T47D (cell line): ENCODE data around the gene PARVG.

Experiments used
- DNase-seq, 2 experiments: peaks; one replicate each; pipeline versions ENCODE4 v3.0.0 to v3.0.0-alpha.2; 2011 to 2012; ENCODE audit warnings: low read depth in 1 of 2, low spot score in 1 of 2
- JUND ChIP-seq: IDR thresholded peaks from 2 replicates; pipeline ENCODE4 v1.6.1; 2012; ENCODE audit warnings: low read depth
- in situ Hi-C: cut with HindIII; loops from 2 replicates; pipeline ENCODE4 v1.10.0; 2016; ENCODE audit warnings: low sequenced_read_pairs, low pct_unique_long_range_greater_than_20kb

The PARVG gene

DNA sequence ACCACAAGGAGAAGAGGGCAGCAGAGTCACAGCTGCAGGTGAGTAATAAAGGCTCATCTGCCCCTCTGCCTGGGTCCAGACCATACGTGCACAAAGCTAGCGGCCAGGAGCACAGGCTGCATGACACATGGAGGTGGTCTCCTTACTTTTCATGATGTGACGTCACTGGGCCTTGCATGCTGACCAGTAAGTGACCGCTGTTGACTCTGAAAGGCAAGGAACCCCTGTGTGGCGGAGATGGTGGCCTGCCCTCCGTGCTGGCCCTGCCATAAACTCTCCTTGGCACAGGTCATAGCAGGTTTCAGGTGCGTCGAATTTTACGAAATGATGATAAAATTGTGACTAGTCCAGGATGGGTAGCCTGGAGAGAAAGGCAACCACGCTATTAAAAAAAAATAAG lies 7.6 kb upstream of the PARVG start:
- TF ChIP-seq JUND, result no peak
- DNase-seq, result no peak
- in situ Hi-C loops, result no loop called here

DNA sequence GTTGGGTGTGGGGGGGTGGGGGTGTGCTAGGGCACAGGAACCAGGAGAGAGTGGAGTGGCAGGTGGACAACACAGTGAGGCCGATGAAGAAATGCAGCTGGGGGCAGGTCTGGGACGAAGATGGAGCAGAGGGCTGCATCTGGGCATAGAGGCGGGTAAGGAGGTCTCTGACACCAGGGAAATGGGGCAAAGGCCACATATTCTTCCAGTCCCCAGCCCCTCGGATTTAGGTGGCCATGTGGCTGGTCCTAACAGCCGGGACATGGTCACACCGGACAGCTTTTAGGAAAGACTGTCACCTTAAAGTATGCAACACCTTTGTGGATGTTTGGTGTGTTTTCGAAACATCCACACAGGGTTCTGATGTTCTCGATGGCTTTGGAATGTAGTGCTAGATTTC lies 5.0 kb upstream of the PARVG start:
- DNase-seq, result no peak
- TF ChIP-seq JUND, result no peak
- in situ Hi-C loops, result no loop called here

DNA sequence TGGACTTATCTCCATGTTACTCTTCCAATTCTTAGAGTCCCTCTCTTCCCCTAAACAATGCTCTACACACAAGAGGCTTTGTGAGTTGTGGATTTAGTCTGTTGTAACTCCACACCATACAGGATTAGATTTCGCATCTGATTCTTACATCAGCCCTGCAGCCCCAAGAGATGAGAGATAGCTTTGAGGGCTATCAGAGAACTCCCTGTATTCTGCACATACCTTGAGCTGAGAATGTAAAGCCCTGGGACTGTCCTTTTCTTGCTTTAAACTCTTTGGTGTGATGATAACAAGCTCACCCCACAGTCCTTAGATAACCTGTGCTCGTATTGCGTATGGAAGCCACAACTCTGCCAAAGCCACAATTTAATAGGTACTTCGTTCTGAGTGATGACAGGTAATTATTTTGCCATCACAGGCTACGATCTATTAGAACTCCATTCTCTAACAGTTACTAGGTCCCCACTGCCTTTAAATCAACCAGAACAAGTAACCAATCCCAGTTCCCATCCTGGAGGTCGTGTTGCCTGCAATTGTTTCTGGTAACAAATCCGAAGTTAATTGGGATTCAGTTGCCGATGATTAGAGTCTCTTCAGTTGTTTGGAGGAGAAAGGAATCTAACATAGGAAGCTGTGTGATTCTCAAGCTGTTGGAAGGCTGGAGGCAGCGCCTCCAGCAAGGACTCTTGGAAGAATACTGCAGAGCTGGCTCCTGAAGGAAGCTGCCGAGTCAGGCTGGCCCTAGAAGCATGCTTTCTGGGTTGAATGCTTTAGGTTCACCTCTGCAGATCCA lies 1.3 kb upstream of the PARVG start:
- in situ Hi-C loops, result no loop called here
- DNase-seq, result no peak
- no peak for TF ChIP-seq JUND

DNA sequence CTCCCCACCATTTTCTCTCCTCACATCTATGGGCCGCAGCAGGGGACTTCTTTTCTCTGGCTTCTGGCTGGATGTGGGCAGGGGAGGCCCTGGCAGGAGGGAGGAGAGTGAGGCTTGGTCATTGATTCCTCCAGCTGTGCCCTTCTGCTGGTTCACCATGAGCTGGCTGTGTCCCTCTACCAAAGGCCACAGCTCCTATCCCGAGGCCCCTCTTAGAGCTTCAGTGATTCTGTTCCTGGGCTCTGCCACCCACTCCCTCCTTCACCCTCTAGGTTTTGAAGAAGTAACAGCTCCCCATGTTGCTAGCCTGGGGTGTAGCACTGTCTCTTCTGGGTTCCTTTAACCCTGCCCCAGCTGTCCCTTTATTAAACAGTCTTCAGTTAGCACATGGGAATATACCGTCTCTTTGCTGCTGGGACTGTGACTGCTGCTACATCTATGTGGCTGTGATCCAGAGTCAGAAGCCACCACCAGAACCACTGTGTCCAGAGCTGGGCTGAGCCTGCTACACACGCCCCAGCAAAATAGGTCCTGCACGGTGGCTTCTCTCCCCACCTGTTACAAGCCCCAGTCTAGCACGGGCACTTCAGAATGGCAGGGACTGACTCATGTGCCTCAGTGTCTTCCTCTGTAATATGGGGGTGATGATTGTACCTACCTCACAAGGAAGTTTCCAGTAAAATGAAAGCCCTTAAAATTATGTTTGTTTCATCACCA lies 578 bp upstream of the PARVG start:
- no peak for TF ChIP-seq JUND
- in situ Hi-C loops, result no loop called here
- DNase-seq, result no peak

DNA sequence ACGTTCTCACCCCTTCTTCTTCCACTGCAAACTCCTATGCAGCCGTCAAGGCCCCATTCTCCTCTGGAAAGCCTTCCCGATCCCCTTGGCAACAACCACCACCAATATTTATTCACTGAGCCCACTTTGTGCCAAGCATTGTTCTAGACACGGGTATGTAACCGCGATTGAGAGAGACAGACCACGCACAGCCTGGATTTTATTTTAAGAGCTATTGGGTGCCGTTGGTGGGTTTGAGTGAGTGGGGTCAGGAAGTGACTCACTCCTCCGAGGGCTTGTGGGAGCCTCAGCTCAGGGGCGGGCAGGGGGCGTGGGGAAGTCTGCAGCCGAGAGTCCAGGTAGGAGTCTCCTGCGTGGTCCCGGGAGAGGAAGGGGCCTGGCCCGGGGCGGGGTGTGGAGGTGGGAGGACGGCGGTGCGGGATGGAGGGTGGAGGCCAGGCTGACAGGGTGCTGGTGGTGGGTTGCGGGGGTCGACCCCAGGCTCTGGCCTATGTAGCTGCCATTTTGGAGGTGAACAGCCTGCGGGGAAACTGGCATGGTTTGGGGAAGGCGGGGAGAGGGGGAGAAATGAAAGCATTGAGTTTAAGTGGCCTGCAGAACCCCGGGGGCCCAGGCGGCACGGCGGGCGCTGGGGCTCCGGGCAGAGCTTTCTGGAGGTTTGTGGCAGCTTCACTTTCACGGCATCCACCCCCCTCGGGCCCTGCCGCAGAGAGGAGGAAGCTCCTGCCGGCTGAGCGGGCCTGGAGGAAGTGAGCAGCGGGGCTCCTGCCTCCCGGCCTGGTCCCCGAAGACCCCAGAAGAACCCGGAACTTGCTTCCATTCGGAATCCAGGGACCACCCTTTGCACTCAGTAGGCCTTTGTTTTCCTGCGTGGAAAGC lies 547 bp downstream of the PARVG start:
- TF ChIP-seq JUND, result no peak
- no peak for DNase-seq
- in situ Hi-C loops, result no loop called here

DNA sequence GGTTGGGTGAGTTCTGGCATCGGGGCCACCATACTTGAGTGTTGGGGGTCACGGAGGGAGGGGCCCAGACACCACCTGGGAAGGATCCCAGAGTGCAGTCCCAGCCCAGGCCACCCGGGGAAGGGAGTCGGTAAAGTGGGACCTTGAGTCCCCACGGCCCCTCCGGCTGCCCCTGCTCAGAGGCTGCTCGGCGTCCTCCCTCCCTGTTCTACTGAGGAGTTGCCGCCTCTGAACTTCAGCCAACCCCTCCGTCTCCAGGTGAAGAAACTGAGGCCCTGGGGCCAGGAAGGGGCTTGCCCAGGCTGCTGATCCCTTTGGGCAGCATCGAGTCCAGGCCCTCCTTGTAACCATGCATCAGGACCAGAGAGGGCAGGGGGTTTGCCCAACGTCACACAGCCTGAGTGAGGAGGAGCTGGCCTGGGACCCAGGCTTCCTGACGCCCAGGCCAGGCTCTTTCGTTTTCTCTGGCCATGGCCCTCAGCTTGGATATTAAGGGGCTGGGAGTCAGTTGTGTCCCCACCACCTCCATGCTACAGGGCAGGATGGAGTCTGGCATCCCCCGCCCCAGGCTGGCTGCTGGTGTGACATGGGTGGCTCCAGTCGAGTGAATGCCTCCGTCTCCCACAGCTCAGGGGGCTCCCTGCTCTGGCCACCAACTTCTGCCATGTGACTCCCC lies 1.3 kb downstream of the PARVG start:
- DNase-seq, result no peak
- no peak for TF ChIP-seq JUND
- in situ Hi-C loops, result no loop called here

DNA sequence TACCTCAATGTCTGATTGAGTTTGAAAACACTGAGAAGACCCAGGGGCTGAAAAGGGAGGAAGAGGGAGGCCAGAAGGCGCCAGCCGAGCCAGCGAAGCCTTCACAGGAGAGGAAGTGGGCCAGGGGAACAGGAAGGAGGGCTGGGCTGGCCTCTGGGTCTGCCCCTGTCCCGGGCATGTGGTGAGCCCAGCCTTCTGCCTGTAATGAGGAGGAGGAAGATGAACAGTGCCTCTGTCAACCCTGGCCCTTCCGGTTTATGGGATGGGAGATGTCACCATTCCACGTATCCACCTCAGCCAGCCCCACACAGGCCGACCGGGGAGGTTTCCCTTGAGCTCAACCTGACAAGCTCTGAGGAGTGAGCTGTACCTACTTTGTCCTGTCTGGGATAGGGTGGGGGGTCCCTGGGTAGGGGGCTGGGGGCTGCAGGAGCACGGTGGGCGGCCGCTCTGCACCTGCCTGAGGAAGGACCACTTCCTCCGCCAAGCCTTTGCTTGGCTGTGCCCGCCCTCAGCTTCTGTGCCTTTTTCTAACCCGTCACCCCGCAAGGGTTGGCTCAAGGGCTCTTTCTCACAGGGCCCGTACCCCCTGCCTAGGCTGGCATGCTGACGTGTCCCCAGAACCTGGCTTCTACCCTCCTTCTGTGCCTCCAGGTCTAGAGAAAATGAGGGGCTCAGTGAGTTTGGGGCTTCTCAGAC lies 2.0 kb downstream of the PARVG start:
- no peak for TF ChIP-seq JUND
- no peak for DNase-seq
- in situ Hi-C loops, result no loop called here

DNA sequence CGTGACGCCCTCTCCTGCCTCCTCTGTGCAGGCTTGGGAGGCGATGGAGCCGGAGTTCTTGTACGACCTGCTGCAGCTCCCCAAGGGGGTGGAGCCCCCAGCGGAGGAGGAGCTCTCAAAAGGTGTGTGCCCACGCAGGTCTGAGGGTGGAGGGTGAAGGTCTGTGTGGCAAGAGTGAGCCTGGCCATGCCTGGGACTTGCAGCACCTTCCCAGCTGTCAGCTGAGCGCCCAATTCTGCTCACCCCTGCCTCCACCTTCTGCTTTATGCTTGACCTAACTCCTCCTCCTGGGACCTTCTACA lies 2.5 kb downstream of the PARVG start:
- TF ChIP-seq JUND, result no peak
- in situ Hi-C loops, result no loop called here
- no peak for DNase-seq

DNA sequence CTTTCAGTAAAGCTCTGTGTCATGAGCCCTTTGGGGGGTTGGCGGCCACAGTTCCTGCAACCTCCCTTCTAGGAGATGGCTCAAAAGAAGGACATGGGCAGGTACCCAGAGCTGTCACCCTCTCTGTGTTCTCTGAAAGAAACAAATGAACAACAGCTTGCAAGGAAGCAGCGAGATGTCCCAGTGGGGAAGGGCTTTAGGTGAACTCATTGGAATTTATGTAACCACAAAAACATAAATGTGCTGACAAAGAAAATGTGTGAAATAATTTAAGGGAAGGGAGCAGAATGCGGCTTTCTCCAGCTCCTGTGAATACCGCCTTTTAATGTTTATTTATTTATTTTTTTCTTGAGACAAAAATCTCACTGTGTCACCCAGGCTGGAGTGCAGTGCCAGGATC lies 3.3 kb downstream of the PARVG start:
- in situ Hi-C loops, result no loop called here

DNA sequence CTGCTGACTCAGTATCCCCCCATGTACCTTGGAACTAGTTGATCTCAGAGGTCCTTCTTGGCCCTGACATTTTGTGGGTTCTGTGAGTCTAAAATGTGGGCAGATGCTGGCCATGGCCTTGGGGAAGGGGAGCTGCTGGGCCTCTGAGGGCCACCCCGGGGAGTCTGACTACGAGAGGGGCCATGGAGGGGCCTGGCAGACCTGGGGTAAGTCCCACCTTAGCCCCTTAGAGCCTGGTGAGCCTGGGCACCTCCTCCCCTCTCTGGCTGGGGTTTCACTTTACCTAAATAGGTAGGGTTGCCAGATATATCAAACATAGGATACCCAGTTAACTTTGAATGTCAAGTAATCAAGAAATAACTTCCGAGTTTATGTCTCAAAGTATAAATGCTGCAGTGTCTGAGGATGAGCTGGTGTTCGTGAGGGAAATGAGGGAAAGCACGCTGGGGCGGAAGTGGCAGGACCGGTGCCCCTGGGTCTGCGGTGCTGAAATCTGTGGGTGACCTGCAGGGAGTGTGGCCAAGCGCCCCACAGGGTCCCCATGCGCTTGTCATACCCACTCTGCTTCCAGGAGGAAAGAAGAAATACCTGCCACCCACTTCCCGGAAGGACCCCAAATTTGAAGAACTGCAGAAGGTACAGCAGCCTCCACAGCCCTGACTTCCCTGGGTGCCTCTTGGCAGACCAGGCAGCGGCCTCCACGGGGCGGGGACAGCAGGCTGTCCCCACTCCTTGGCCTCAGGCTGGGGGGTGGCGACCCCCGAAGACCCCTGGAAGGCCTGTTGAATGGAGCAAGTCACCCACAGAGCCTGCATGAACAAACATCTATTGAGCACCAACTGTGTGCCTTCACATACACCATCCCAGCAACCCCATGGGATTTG lies 4.8 kb downstream of the PARVG start:
- no peak for TF ChIP-seq JUND
- in situ Hi-C loops, result no loop called here
- no peak for DNase-seq

More for the DNA sequence above, 3.3 kb downstream of the PARVG start:
- no peak for DNase-seq
- TF ChIP-seq JUND, result no peak

DNA sequence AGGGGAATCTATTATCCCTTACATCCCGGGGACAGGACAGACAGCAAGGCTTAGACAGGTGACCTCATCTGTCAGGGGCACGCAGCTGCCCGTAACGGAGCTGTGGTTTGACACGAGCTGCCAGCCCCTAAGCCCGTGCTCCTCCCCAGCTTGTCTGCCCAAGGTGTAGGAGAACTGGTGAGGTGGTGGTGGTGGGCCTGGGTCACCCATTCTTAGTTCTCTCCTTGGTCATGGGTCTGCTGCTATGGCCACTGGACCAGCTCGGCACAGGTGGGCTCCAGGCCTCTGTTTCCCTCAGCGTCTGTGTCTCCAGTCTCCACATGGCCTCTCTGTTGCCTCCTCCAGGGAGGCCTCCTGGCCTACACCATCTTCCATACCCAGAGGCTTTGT lies 5.4 kb downstream of the PARVG start:
- in situ Hi-C loops, result no loop called here
- DNase-seq, result no peak
- no peak for TF ChIP-seq JUND

DNA sequence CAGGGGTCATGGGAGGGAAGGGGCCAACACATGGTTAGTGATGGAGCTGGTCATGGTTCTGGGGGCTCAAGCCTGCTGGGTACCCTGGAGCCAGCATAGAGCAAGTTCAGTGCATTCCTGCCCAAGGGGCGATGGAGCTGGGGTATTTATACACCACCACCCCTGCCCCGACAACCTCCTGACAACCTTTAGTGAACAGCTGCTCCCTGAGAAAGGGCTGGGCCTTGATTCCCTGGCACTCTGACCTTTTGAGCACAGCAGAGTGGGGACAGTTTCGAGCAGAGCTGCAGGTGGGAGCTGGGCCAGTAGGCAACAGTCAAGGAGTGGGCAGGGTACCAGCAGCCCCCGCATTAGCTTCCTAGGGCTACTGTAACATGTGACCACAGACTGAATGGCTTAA lies 6.0 kb downstream of the PARVG start:
- in situ Hi-C loops, result no loop called here
- TF ChIP-seq JUND, result no peak
- DNase-seq, result no peak
